Activated naive CD8-positive, alpha-beta T cell (primary cell): ENCODE results near the gene LASP1.
"Not testable (repeated sequence)": the region's sequence is repeated elsewhere in the genome, so short reads cannot be mapped to it uniquely, and the experiment has no call there.

Source experiments
- H3K27ac Mint-ChIP-seq: one replicate; pipeline ENCODE4 v1.8.0; 2021; ENCODE audit warnings: mixed read lengths
- H3K27me3 Mint-ChIP-seq: one replicate; pipeline ENCODE4 v1.8.0; 2021; ENCODE audit warnings: mixed read lengths
- H3K36me3 Mint-ChIP-seq: one replicate; pipeline ENCODE4 v1.8.0; 2021; ENCODE audit warnings: mixed read lengths
- H3K4me1 Mint-ChIP-seq: one replicate; pipeline ENCODE4 v1.8.0; 2021; ENCODE audit warnings: low read depth, mixed read lengths
- H3K4me3 Mint-ChIP-seq: one replicate; pipeline ENCODE4 v1.8.0; 2021; ENCODE audit warnings: mild to moderate bottlenecking, mixed read lengths
- H3K9me3 Mint-ChIP-seq: one replicate; pipeline ENCODE4 v1.8.0; 2021; ENCODE audit warnings: low read depth, mixed read lengths

LASP1 gene

GRCh38 chr17:38906460-38907228, 36.8 kb downstream of the LASP1 start:
- H3K9me3 Mint-ChIP-seq: no peaks in the 10 kb centered on the region
- no peak overlapping the region for H3K4me3 Mint-ChIP-seq
- H3K27me3 Mint-ChIP-seq: no peaks in the 10 kb centered on the region
- peaks cover 2% of the 10 kb centered on the region for H3K36me3 Mint-ChIP-seq
- H3K27ac Mint-ChIP-seq: peak overlapping the region; percentile 64
- peaks cover 31% of the 10 kb centered on the region for H3K4me1 Mint-ChIP-seq

DNA sequence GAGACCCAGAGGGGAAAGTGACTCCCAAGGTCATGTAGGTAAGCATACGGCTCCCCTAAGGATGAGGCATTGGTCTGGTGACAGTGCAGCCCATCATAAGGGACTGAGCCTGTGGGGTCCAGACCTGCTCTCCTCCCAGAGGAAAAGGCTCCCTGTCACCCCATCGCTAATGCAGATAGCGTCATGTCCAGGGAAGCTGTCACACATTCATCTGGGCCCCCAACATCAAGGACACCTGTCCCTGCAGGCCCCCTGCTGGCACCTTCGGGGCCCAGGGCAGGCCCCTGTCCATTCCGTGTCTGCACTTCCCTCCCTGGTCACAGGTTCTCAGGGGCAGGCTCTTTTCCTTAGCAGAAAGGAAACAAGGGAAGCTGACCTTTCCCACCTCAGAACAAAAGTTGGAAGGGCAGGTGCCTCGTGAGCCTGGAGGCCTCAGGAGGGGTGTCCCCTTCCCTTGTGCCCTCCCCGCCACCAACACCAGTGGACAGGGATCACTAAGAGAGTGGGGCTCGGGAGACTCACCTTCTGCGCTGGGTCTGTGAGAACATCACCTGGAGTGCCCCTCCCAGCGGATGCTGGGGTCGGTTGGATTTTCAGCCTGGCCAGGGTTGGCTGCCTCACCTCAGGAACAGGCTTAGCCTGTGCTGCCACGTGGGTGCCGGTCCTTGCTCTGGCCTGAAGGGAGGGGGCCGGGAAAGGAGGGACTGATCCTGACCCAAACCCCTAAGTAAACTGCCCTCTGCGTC, 38.2 kb downstream of the LASP1 start:
- H3K36me3 Mint-ChIP-seq: peaks cover 2% of the 10 kb centered on the region
- no peak overlapping the region for H3K4me3 Mint-ChIP-seq
- peaks cover 30% of the 10 kb centered on the region for H3K4me1 Mint-ChIP-seq
- H3K9me3 Mint-ChIP-seq: no peaks in the 10 kb centered on the region
- peak overlapping the region; percentile 78 for H3K27ac Mint-ChIP-seq
- no peaks in the 10 kb centered on the region for H3K27me3 Mint-ChIP-seq

DNA sequence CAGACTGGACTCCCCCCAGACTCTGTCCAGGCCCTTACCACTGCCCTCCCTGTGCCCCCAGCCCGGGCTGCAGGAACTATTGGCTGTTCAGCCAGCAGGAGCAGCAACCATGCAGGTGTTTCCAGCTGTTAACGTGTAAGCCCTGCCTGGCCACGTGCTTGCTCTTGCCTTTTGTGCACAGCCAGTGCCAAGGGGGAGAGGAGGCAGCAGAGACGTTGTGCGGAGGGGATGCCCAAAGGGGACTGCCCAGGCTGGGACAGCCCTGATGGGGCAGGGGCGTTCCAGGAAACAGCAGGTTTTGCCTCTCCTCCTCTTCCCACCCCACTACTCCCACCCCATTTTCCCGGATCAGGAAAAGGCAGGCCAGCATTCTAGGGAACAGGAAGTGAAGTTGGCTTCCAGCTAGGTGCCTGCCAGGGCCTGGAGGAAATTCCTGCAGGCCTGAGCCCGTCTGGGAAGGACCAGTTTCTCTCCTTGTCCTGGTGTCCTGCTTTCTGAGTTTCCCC, 38.9 kb downstream of the LASP1 start:
- Mint-ChIP-seq H3K27ac (peak overlapping the region; percentile 78), H3K27me3 (no peaks in the 10 kb centered on the region), H3K4me3 (no peak overlapping the region), H3K4me1 (peaks cover 26% of the 10 kb centered on the region), H3K36me3 (peaks cover 2% of the 10 kb centered on the region), H3K9me3 (no peaks in the 10 kb centered on the region)

DNA sequence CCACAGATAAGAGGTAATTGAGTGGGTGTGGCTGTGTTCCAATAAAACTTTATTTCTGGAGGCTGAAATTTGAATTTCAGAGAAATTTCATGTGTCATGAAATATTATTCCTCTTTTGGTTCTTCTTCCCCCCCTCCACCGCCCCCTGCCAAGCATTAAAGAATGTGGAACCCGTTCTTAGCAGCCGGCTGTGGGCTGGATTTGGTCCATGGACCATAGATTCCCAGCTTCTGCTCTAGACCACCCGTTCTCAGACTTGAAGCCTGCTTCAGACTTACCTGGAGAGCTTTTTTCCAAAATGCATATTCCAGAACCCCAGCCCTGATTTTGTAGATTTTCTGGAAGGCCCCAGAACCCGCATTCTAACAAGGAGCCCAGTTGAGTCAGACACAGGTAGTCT, 40.5 kb downstream of the LASP1 start:
- no peak overlapping the region for H3K4me3 Mint-ChIP-seq
- peak overlapping the region; percentile 34 for H3K27ac Mint-ChIP-seq
- H3K9me3 Mint-ChIP-seq: no peaks in the 10 kb centered on the region
- H3K4me1 Mint-ChIP-seq: peaks cover 22% of the 10 kb centered on the region
- no peaks in the 10 kb centered on the region for H3K36me3 Mint-ChIP-seq
- H3K27me3 Mint-ChIP-seq: no peaks in the 10 kb centered on the region

GRCh38 chr17:38911081-38911730, 41.3 kb downstream of the LASP1 start:
- Mint-ChIP-seq H3K4me1 (peaks cover 16% of the 10 kb centered on the region), H3K27ac (no peak overlapping the region), H3K4me3 (no peak overlapping the region), H3K9me3 (no peaks in the 10 kb centered on the region), H3K27me3 (no peaks in the 10 kb centered on the region), H3K36me3 (no peaks in the 10 kb centered on the region)

DNA sequence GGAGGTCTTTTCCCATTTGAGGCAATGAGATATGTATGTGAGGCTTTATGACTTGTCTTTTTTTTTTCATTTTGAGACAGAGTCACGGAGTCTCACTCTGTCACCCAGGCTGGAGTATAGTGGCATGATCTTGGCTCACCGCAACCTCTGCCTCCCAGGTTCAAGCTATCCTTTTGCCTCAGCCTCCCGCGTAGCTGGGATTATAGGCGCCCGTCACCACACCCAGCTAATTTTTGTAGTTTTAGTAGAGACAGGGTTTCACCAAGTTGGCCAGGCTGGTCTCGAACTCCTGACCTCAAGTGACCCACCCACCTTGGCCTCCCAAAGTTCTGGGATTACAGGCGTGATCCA, 41.8 kb downstream of the LASP1 start:
- H3K36me3 Mint-ChIP-seq, H3K27me3 Mint-ChIP-seq, H3K4me3 Mint-ChIP-seq, H3K9me3 Mint-ChIP-seq: not testable (repeated sequence)
- Mint-ChIP-seq H3K4me1 (peaks cover 14% of the 10 kb centered on the region), H3K27ac (peak overlapping the region; percentile 66)

DNA sequence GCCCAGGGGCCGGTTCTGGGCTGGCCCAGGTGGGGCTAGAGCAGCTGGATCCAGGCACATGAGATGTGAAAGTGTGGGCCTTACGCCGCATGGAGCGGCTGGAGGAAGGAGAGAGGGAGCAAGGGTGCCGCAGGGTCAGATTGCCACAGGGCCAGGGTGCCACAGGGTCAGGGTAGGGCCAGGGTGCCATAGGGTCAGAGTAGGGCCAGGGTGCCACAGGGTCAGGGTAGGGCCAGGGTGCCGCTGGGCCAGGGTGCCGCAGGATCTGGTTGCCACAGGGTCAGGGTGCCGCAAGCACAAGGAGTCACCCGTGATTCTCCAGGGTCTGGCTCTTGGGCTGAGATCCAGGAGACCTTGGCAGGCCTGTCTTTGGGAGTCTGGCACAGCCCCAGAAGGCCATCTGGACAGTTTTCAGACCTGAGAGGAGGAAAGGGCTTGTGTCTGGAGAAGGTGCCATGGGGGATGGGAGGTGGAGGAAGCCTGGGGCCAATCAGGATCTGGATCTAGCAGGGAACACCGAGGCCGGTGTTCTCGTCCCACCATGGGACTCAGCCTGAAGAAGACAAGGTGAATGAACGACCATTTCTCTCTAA, 42.5 kb downstream of the LASP1 start:
- Mint-ChIP-seq H3K4me1 (peaks cover 15% of the 10 kb centered on the region), H3K36me3 (no peaks in the 10 kb centered on the region), H3K4me3 (no peak overlapping the region), H3K27me3 (no peaks in the 10 kb centered on the region), H3K27ac (peak overlapping the region; percentile 66), H3K9me3 (no peaks in the 10 kb centered on the region)

GRCh38 chr17:38914741-38915638, 45.1 kb downstream of the LASP1 start:
- peaks cover 9% of the 10 kb centered on the region for H3K4me1 Mint-ChIP-seq
- H3K4me3 Mint-ChIP-seq: no peak overlapping the region
- H3K27me3 Mint-ChIP-seq: no peaks in the 10 kb centered on the region
- no peaks in the 10 kb centered on the region for H3K36me3 Mint-ChIP-seq
- H3K9me3 Mint-ChIP-seq: no peaks in the 10 kb centered on the region
- peak overlapping the region; percentile 58 for H3K27ac Mint-ChIP-seq

DNA sequence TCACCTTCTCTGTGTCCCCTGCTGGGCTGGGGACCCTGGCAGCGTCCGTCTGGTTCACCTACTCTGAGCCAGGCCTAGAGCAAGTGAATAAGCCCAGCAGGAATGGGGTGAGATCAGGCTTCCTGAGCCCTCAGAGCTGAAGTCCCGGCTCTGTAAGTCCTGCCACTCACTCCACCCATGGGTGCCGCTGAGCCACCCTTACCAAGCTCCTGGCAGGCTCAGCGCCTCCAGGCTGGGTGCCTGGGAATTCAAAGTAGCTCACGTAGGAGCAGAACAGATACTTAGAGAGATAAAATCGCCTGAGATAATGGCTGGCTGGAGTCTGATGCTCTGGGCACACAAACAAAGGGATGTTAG, 45.8 kb downstream of the LASP1 start:
- Mint-ChIP-seq H3K36me3 (no peaks in the 10 kb centered on the region), H3K27ac (peak overlapping the region; percentile 34), H3K4me3 (no peak overlapping the region), H3K4me1 (peaks cover 15% of the 10 kb centered on the region), H3K9me3 (no peaks in the 10 kb centered on the region), H3K27me3 (no peaks in the 10 kb centered on the region)

- H3K4me1 Mint-ChIP-seq: peaks cover 20% of the 10 kb centered on the region
- H3K4me3 Mint-ChIP-seq: no peak overlapping the region
- H3K27ac Mint-ChIP-seq: peak overlapping the region; percentile 86
- H3K36me3 Mint-ChIP-seq: no peaks in the 10 kb centered on the region
- no peaks in the 10 kb centered on the region for H3K27me3 Mint-ChIP-seq
- H3K9me3 Mint-ChIP-seq: no peaks in the 10 kb centered on the region
Observed at GRCh38 chr17:38916771-38917170, 46.9 kb downstream of the LASP1 start.

GRCh38 chr17:38917259-38917658, 47.4 kb downstream of the LASP1 start:
- no peaks in the 10 kb centered on the region for H3K9me3 Mint-ChIP-seq
- peaks cover 24% of the 10 kb centered on the region for H3K4me1 Mint-ChIP-seq
- no peaks in the 10 kb centered on the region for H3K27me3 Mint-ChIP-seq
- no peak overlapping the region for H3K4me3 Mint-ChIP-seq
- peak overlapping the region; percentile 86 for H3K27ac Mint-ChIP-seq
- H3K36me3 Mint-ChIP-seq: no peaks in the 10 kb centered on the region

DNA sequence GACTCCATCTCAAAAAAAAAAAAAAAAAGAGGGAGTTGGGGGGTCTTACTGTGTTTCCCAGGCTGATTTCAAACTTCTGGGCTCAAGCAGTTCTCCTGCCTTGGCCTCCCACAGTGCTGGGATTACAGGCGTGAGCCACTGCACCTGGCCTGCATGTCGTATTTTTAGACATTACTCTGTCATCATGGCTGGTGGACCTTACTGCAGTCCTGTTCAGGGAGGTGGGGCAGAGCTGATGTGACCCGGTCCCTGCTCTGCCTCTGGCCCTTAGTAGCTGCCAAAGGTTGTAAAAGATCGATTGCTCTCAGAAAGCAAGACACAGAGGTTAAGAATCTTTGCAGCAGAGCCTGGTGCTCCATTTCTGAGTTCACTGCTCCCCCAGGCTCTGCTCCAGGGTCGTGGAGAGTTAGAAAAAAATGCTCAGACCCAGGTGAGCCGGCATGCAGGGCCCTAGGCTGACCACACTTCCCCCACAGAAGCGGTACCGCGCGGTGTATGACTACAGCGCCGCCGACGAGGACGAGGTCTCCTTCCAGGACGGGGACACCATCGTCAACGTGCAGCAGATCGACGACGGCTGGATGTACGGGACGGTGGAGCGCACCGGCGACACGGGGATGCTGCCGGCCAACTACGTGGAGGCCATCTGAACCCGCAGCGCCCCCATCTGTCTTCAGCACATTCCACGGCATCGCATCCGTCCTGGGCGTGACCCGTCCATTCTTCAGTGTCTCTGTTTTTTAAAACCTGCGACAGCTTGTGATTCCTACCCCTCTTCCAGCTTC, 48.5 kb downstream of the LASP1 start:
- Mint-ChIP-seq H3K9me3 (no peaks in the 10 kb centered on the region), H3K4me1 (peaks cover 21% of the 10 kb centered on the region), H3K36me3 (no peaks in the 10 kb centered on the region), H3K4me3 (no peak overlapping the region), H3K27me3 (no peaks in the 10 kb centered on the region), H3K27ac (peak overlapping the region; percentile 50)

- Mint-ChIP-seq H3K4me3 (no peak overlapping the region), H3K9me3 (no peaks in the 10 kb centered on the region), H3K36me3 (no peaks in the 10 kb centered on the region), H3K4me1 (peaks cover 23% of the 10 kb centered on the region), H3K27ac (no peak overlapping the region), H3K27me3 (no peaks in the 10 kb centered on the region)
Observed at GRCh38 chr17:38918916-38919315, 49.1 kb downstream of the LASP1 start.
